Right cardiac atrium (tissue), 5 donors: Measurements from ENCODE around the gene NEU4. TPM values are rescaled to one million over a fixed set of nuclear protein-coding genes. Genes with fewer than 3 reads are reported as not detected.

Experiments used
- ATAC-seq, 2 donors: fragments of 200-7000 bp; cut with Tn5 transposase; one replicate each; pipeline versions ENCODE4 v1.8.0 to v1.9.1; 2020; ENCODE audit warnings: moderate library complexity in 2 of 2, mild to moderate bottlenecking in 1 of 2
- DNase-seq, 3 donors: peaks; one replicate each; pipeline ENCODE4 v3.0.0-alpha.2; 2020
- H3K27ac ChIP-seq: one replicate; pipeline ENCODE4 v1.5.1; 2013; ENCODE audit warnings: mild to moderate bottlenecking, low read length, control low read depth, moderate library complexity
- H3K27me3 ChIP-seq: one replicate; pipeline ENCODE4 v1.6.1; 2013; ENCODE audit not compliant: control insufficient read depth, insufficient read depth
- H3K4me1 ChIP-seq: one replicate; pipeline ENCODE4 v1.6.1; 2013; ENCODE audit warnings: low read length; ENCODE audit not compliant: control insufficient read depth, insufficient read depth
- H3K4me3 ChIP-seq: one replicate; pipeline ENCODE4 v1.5.1; 2013; ENCODE audit warnings: low read length, control low read depth
- H3K9me3 ChIP-seq: one replicate; pipeline ENCODE4 v1.6.1; 2013; ENCODE audit warnings: low read length; ENCODE audit not compliant: control insufficient read depth
- WGBS: extraction: QIAGEN DNeasy Blood & Tissue Kit; methylation state at CpG from one replicate; pipeline ENCODE4 v1.1.7; 2013; 5-methylcytosine and 5-hydroxymethylcytosine counted together
- intact Hi-C, 4 donors: fragments of 100-400 bp; cut with DNase I; formaldehyde crosslinking; loops; one replicate each; pipeline versions ENCODE4 v1.11.0 to v1.14.0; 2022 to 2023
- polyA plus RNA-seq: library from polyadenylated mRNA; stranded (reverse); fragments of 200-250 nt; gene quantifications from one replicate; pipeline ENCODE4 v1.2.3, GENCODE V29; 2013
- total RNA-seq, 4 donors: library from RNA; stranded (reverse); fragmentation: NEBNext Ultra II Directional; extraction: Animal tissue kit (Norgen Biotek cat#: 25700); gene quantifications; one replicate each; pipeline ENCODE4 v1.2.1, GENCODE V29; 2021
- donor health status: healthy with polysubstance abuse.
- donor health status: DM: no; HTN: yes; CAD: no.
- donor health status: DM: no; HTN: no; CAD: no.
- donor health status: DM: no; HTN: yes; CAD: no; lungs with severe emphysema.
- donor health status: DM: yes; HTN: yes; CAD: no.

NEU4 gene
- total and polyA plus RNA-seq, 5 donors: 0.17 to 1.4 (median 0.76) TPM; not detected in 1

- DNase-seq (no peak), ATAC-seq (peak in 1 of 2 donors; percentile 20)
- Histone ChIP-seq H3K4me3 (no peak overlapping the region), H3K27ac (no peak overlapping the region), H3K4me1 (no peaks in the 10 kb centered on the region), H3K9me3 (no peaks in the 10 kb centered on the region), H3K27me3 (no peaks in the 10 kb centered on the region)
- intact Hi-C loops: no loop called here
- 91% methylated on average over 11 of the region's 11 CpGs for WGBS
Measured at GRCh38 chr2:241768850-241769249, 40.1 kb upstream of the NEU4 start.

- Histone ChIP-seq H3K9me3 (no peaks in the 10 kb centered on the region), H3K27me3 (no peaks in the 10 kb centered on the region), H3K27ac (no peak overlapping the region), H3K4me3 (no peak overlapping the region), H3K4me1 (no peaks in the 10 kb centered on the region)
- intact Hi-C loops: no loop called here
- no peak for ATAC-seq
- no peak for DNase-seq
- WGBS: 87% methylated on average over 13 of the region's 13 CpGs
Measured at GRCh38 chr2:241769819-241770184, 39.2 kb upstream of the NEU4 start.

- WGBS: 57% methylated on average over 27 of the region's 27 CpGs
- Histone ChIP-seq H3K27me3 (no peaks in the 10 kb centered on the region), H3K4me3 (no peak overlapping the region), H3K27ac (no peak overlapping the region), H3K9me3 (no peaks in the 10 kb centered on the region), H3K4me1 (no peaks in the 10 kb centered on the region)
- DNase-seq (peak in 1 of 3 donors; percentile 59), ATAC-seq (peak in 1 of 2 donors; percentile 4)
- intact Hi-C loops: no loop called here
Measured at GRCh38 chr2:241770185-241770935, 38.6 kb upstream of the NEU4 start.

- ATAC-seq (no peak), DNase-seq (no peak)
- Histone ChIP-seq H3K9me3 (no peaks in the 10 kb centered on the region), H3K4me1 (no peaks in the 10 kb centered on the region), H3K27me3 (no peaks in the 10 kb centered on the region), H3K27ac (no peak overlapping the region), H3K4me3 (no peak overlapping the region)
- 91% methylated on average over 12 of the region's 12 CpGs for WGBS
- intact Hi-C loops: no loop called here
Measured at GRCh38 chr2:241770936-241771285, 38.1 kb upstream of the NEU4 start.

GRCh38 chr2:241771286-241772062, 37.5 kb upstream of the NEU4 start:
- Histone ChIP-seq H3K4me3 (no peak overlapping the region), H3K4me1 (no peaks in the 10 kb centered on the region), H3K27ac (no peak overlapping the region), H3K9me3 (no peaks in the 10 kb centered on the region), H3K27me3 (no peaks in the 10 kb centered on the region)
- ATAC-seq: peak; percentile 31 to 51
- intact Hi-C loops: no loop called here
- 57% methylated on average over 38 of the region's 38 CpGs for WGBS
- DNase-seq: peak; percentile 61 to 87 (median 79)

GRCh38 chr2:241772063-241772499, 36.9 kb upstream of the NEU4 start:
- H3K4me1 ChIP-seq: no peaks in the 10 kb centered on the region
- no peak for ATAC-seq
- H3K27ac ChIP-seq: no peak overlapping the region
- no peaks in the 10 kb centered on the region for H3K27me3 ChIP-seq
- DNase-seq: peak in 1 of 3 donors; percentile 12
- no peaks in the 10 kb centered on the region for H3K9me3 ChIP-seq
- WGBS: 49% methylated on average over 9 of the region's 9 CpGs
- intact Hi-C loops: no loop called here
- H3K4me3 ChIP-seq: no peak overlapping the region

GRCh38 chr2:241773511-241774418, 35.2 kb upstream of the NEU4 start:
- Histone ChIP-seq H3K4me3 (no peak overlapping the region), H3K27ac (no peak overlapping the region), H3K27me3 (no peaks in the 10 kb centered on the region), H3K4me1 (no peaks in the 10 kb centered on the region), H3K9me3 (no peaks in the 10 kb centered on the region)
- ATAC-seq: no peak
- 76% methylated on average over 29 of the region's 29 CpGs for WGBS
- DNase-seq: peak in 2 of 3 donors; percentile 38 to 49
- intact Hi-C loops: no loop called here

GRCh38 chr2:241774419-241775222, 34.4 kb upstream of the NEU4 start:
- WGBS: 62% methylated on average over 40 of the region's 40 CpGs
- DNase-seq: peak in 2 of 3 donors; percentile 60
- no peaks in the 10 kb centered on the region for H3K4me1 ChIP-seq
- H3K27ac ChIP-seq: no peak overlapping the region
- no peaks in the 10 kb centered on the region for H3K9me3 ChIP-seq
- intact Hi-C loops: no loop called here
- no peak for ATAC-seq
- no peak overlapping the region for H3K4me3 ChIP-seq
- no peaks in the 10 kb centered on the region for H3K27me3 ChIP-seq

- Histone ChIP-seq H3K27ac (no peak overlapping the region), H3K4me3 (no peak overlapping the region), H3K4me1 (no peaks in the 10 kb centered on the region), H3K27me3 (no peaks in the 10 kb centered on the region), H3K9me3 (no peaks in the 10 kb centered on the region)
- DNase-seq (peak in 2 of 3 donors; percentile 45 to 48), ATAC-seq (no peak)
- 65% methylated on average over 34 of the region's 34 CpGs for WGBS
- intact Hi-C loops: no loop called here
Measured at GRCh38 chr2:241775223-241776177, 33.5 kb upstream of the NEU4 start.
